ENCODE results near the gene TTC34. TPM values are rescaled to one million over a fixed set of nuclear protein-coding genes. Genes with fewer than 3 reads are reported as not detected.

Gene TTC34
- total and polyA plus RNA-seq, 2 experiments from 2014 or later: 0.08 to 0.35 TPM

DNA sequence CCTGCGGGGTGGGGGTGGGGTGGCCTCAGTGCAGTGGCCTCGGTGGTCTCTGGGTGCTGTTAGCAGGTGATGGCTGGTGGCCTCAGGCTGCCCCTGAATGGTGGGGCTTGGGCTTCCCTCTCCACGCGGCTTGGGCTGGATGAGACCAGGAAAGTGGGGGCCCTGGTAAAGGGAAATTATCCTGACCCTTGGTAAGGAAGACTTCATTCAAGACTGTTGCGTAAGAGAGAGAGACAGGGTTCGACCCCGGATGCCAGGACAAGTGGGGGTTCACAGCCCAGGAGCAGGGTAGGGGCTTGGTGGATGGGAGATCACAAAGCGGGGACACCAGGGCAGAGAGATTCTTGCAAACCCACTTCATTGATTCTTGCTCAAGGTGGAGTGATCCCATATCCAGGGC lies 5.5 kb upstream of the TTC34 start:
- ATAC-seq: no peak
- Histone ChIP-seq H3K27ac (ENCODE audit: low read depth) (no peak overlapping the region), H4K20me1 (replicated peaks; ENCODE audit: insufficient read depth) (no peaks in the 10 kb centered on the region), H3F3A (replicated peaks; ENCODE audit: low read depth) (no peaks in the 10 kb centered on the region), H3K4me3 (no peak overlapping the region), H3K4me1 (ENCODE audit: insufficient read depth) (no peaks in the 10 kb centered on the region), H3K9me2 (ENCODE audit: insufficient read depth) (no peaks in the 10 kb centered on the region), H3K79me2 (replicated peaks; ENCODE audit: insufficient read depth) (no peaks in the 10 kb centered on the region), H3K27me3 (ENCODE audit: insufficient read depth) (no peaks in the 10 kb centered on the region), H2AFZ (no peak overlapping the region), H3K4me2 (no peak overlapping the region), H3K36me3 (ENCODE audit: insufficient read depth) (no peaks in the 10 kb centered on the region)
- Mint-ChIP-seq H3K27me3 (ENCODE audit: insufficient read depth, low read depth, poor library complexity) (no peaks in the 10 kb centered on the region), H3K36me3 (ENCODE audit: low read depth) (peaks cover 4% of the 10 kb centered on the region; the same call in 1 of the 3 replicates), H3K9me3 (peaks cover 65% of the 10 kb centered on the region), H3K4me1 (no peaks in the 10 kb centered on the region), H3K27ac (no peak overlapping the region), H3K4me3 (no peak overlapping the region)
- TF ChIP-seq POLR2AphosphoS5 (IDR thresholded peaks at IDR 0.05; ENCODE audit: low read depth) (no peak), ZNF114 (CRISPR knock-in tag; IDR thresholded peaks at IDR 0.05) (no peak), ZNF331 (CRISPR knock-in tag; IDR thresholded peaks at IDR 0.05; ENCODE audit: low read depth) (no peak)
- DNase-seq (ENCODE audit: low spot score): no peak

- H3K27me3 Mint-ChIP-seq (ENCODE audit: insufficient read depth, low read depth, poor library complexity): no peaks in the 10 kb centered on the region
- Histone ChIP-seq H3K4me3 (no peak overlapping the region), H4K20me1 (replicated peaks; ENCODE audit: insufficient read depth) (no peaks in the 10 kb centered on the region), H3K4me2 (no peak overlapping the region), H3K27me3 (ENCODE audit: insufficient read depth) (no peaks in the 10 kb centered on the region), H3K27ac (ENCODE audit: low read depth) (no peak overlapping the region), H3F3A (replicated peaks; ENCODE audit: low read depth) (no peaks in the 10 kb centered on the region), H3K4me1 (ENCODE audit: insufficient read depth) (no peaks in the 10 kb centered on the region), H3K36me3 (ENCODE audit: insufficient read depth) (no peaks in the 10 kb centered on the region), H2AFZ (no peak overlapping the region), H3K9me2 (ENCODE audit: insufficient read depth) (no peaks in the 10 kb centered on the region), H3K79me2 (replicated peaks; ENCODE audit: insufficient read depth) (no peaks in the 10 kb centered on the region)
- ATAC-seq (no peak), DNase-seq (ENCODE audit: low spot score) (no peak)
- no peak overlapping the region for H3K4me3 Mint-ChIP-seq
- no peak overlapping the region for H3K27ac Mint-ChIP-seq
- H3K36me3 Mint-ChIP-seq (ENCODE audit: low read depth): peaks cover 4% of the 10 kb centered on the region; the same call in 1 of the 3 replicates
- no peaks in the 10 kb centered on the region for H3K4me1 Mint-ChIP-seq
- peaks cover 62% of the 10 kb centered on the region for H3K9me3 Mint-ChIP-seq
- TF ChIP-seq CREB1 (CRISPR knock-in tag; IDR thresholded peaks at IDR 0.05; ENCODE audit: low read depth) (no peak), EZH2 (IDR thresholded peaks at IDR 0.05; ENCODE audit: low read depth, unreplicated experiment) (no peak), POLR2AphosphoS5 (IDR thresholded peaks at IDR 0.05; ENCODE audit: low read depth) (no peak), STAT1 (IDR thresholded peaks at IDR 0.05; ENCODE audit: unreplicated experiment) (no peak), CTCF (conservative IDR thresholded peaks at IDR 0.05; ENCODE audit: low read depth in 2 of 2) (no peak), ETS1 (IDR thresholded peaks at IDR 0.05) (no peak), EZH2phosphoT487 (IDR thresholded peaks at IDR 0.05; ENCODE audit: unreplicated experiment) (no peak), ZNF331 (CRISPR knock-in tag; IDR thresholded peaks at IDR 0.05; ENCODE audit: low read depth) (no peak), JUNB (IDR thresholded peaks at IDR 0.05; ENCODE audit: unreplicated experiment) (no peak), NANOG (IDR thresholded peaks at IDR 0.05; ENCODE audit: borderline replicate concordance) (no peak)
- TF ChIP-seq, protein P1, sequence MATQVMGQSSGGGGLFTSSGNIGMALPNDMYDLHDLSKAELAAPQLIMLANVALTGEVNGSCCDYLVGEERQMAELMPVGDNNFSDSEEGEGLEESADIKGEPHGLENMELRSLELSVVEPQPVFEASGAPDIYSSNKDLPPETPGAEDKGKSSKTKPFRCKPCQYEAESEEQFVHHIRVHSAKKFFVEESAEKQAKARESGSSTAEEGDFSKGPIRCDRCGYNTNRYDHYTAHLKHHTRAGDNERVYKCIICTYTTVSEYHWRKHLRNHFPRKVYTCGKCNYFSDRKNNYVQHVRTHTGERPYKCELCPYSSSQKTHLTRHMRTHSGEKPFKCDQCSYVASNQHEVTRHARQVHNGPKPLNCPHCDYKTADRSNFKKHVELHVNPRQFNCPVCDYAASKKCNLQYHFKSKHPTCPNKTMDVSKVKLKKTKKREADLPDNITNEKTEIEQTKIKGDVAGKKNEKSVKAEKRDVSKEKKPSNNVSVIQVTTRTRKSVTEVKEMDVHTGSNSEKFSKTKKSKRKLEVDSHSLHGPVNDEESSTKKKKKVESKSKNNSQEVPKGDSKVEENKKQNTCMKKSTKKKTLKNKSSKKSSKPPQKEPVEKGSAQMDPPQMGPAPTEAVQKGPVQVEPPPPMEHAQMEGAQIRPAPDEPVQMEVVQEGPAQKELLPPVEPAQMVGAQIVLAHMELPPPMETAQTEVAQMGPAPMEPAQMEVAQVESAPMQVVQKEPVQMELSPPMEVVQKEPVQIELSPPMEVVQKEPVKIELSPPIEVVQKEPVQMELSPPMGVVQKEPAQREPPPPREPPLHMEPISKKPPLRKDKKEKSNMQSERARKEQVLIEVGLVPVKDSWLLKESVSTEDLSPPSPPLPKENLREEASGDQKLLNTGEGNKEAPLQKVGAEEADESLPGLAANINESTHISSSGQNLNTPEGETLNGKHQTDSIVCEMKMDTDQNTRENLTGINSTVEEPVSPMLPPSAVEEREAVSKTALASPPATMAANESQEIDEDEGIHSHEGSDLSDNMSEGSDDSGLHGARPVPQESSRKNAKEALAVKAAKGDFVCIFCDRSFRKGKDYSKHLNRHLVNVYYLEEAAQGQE (IDR thresholded peaks at IDR 0.05; ENCODE audit: unreplicated experiment): no peak
Measured at GRCh38 chr1:2806591-2806990, 5.1 kb upstream of the TTC34 start.
